ENCODE measurements around the gene ABCA2.

Gene ABCA2

GRCh38 chr9:137030538-137031527 is 2.8 kb upstream of the ABCA2 start:
- no peak for DNase-seq

- DNase-seq, result no peak
Observed at GRCh38 chr9:137030006-137030405, 2.0 kb upstream of the ABCA2 start.

GRCh38 chr9:137029058-137029936 is 1.3 kb upstream of the ABCA2 start:
- peak; percentile 22 for DNase-seq

- DNase-seq, result peak; percentile 44
Observed at GRCh38 chr9:137028263-137029057, 423 bp upstream of the ABCA2 start.

DNA sequence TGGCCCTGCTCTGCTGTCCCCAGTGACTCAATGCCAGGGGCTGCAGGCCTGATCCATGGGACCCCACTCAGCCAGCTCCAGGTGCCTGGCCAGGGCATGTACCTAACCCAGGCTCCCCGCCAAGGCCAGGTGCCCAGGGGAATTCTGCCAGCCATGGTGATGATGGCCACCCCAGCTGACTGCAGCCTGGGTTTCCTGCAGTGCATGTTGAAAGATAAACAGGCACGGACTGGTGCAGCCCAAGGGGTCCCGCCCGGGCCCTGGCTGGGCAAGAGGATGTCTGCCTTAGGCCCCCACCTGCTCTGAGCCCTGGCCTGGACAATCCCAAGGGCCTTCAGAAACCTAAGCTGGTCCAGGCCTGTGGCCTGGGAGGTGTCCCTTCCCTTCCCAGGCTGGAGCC is 1.2 kb downstream of the ABCA2 start:
- DNase-seq, result no peak

DNA sequence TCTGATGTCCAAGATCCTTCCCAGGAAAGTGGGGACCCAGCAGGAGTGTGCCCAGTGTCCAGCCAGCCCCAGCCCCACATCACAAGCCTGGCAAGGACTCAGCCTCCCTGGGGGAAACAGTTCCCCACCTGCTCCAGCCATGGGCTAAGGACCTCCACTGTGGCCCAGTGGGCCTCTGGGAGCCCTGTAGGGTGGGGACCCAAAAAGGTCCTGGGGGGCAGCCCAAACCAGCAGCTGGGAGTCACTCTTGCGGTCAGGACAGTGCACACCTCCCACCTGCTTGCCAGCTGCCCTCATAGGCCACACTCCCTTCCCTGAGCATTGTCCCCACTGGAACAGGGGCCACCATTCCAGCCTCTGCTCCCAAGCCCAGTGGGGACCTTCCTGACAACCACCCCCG is 1.7 kb downstream of the ABCA2 start:
- DNase-seq, result no peak

- DNase-seq, result peak; percentile 89
Observed at GRCh38 chr9:137025517-137025966, 2.5 kb downstream of the ABCA2 start.

DNA sequence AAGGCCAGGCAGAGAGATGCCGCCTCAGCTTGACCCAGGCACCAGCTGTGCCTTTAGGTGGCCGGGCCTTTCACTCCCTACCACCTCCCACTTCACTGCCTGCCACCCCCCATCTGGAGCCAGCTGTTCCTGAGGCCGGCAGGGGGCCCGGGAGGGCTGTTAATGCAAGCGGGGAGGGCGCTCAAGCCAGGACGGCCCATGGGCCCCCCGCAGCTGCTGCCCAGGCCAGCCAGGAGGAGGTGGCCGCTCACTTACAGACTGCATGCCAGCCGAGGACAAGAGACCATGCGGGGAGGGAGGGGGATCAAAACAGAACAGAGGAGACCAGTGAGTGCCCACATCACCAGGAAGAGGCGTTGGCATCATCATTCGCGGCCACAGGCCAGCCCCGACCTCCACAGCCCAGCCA is 4.5 kb downstream of the ABCA2 start:
- no peak for DNase-seq

GRCh38 chr9:137023157-137023556 is 4.9 kb downstream of the ABCA2 start:
- no peak for DNase-seq

GRCh38 chr9:137022662-137023008 is 5.4 kb downstream of the ABCA2 start:
- no peak for DNase-seq

GRCh38 chr9:137021979-137022661 is 5.9 kb downstream of the ABCA2 start:
- DNase-seq, result peak; percentile 19

DNA sequence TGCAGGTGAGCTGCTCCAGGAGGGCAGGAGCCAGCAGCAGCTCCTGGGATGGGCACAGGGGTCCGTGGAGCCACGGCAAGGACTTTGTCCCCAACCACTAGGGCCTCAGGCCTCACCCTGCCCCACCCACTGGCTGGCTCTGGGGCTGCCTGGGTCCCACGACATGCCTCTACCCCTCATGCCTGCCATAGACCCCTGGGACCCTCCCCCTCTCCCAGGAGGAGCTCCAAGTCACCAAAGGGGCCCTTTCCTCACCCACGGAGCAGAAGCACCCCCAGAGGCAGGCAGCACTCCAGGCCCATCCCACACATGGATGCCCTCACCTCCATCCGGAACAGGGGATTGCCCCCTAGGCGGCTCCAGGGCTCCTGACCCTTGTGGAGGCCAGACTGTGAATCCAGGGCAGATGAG is 6.5 kb downstream of the ABCA2 start:
- no peak for DNase-seq

DNA sequence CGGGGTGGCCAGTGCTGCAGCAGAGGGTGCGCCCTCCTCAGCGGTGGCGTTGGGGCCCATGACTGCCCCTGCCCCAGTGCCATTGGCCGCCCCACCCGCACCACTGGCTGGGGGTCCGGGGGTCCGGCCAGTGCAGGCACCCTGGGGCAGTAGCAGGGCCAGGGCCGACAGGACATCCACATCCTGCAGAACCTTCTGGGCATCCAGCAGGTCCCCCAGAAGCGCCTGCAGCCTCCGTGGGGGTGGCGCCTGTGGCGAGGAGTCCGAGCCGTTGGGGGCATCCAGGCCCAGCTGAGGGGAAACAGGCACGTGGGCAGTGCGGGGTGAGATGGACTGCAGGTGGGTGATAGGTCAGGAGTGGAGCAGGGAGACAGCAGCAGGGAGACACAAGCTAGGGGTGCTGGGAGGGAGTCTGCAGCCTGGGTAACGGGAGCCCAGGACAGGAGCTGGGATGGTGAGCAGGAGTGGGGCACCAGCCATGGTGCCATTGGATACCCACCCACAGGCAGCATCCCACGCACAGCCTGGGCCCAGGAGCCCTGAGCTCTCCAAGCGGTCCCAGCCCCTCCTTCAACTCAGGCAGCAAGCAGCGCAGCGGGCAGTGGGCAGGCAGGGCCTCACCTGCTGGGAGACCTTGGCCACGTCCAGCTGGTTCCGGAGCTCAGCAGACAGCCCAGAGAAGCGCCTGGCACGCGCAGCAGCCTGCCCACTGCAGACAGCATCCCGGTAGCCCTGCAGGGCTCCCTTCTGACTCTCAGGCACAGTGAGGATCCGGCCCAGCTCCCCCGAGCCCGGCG is 7.1 kb downstream of the ABCA2 start:
- DNase-seq, result no peak

DNA sequence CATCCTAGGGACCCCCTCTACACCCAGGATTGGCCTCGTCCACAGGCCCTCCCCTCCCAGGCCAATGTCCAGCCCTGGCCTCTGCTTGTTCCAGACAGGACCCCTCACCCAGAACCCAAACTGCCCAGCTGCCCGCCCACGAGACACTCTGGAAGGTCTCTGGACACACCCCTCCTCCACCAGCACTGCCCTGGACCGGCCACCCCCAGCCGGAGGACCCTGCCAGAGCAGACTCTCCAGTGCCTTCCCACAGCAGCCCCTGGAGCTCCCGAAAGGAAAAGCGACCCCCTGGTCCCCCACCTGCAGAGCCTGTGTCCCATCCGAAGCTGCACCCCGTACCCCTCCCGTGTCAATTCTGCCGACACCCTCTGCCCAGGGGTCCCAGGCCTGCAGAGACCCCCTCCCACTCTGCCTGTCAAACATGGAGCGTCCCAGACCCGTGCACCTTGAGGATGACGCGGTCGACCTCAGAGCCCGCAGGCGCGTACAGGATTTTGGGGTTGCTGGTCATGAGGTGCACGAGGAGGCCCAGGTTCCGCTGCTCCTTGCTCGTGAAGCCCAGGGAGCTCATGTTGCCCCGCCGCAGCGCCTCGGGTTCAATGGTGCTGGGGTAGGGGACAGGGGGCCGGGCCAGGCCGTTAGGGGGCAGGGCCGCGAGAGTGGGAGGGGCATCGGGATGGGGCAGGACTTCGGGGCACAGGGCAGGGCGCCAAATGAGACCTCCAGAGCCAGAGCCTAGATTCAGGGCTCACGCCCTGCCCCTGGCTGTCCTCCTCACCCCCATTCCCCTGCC is 8.0 kb downstream of the ABCA2 start:
- DNase-seq, result no peak

- DNase-seq, result no peak
Observed at GRCh38 chr9:137018761-137019559, 9.1 kb downstream of the ABCA2 start.

GRCh38 chr9:137017791-137018497 is 10.1 kb downstream of the ABCA2 start:
- DNase-seq, result no peak

GRCh38 chr9:137017071-137017470 is 11.0 kb downstream of the ABCA2 start:
- no peak for DNase-seq

- no peak for DNase-seq
Observed at GRCh38 chr9:137016436-137016835, 11.6 kb downstream of the ABCA2 start.

- DNase-seq, result no peak
Observed at GRCh38 chr9:137015976-137016375, 12.1 kb downstream of the ABCA2 start.
